Activated T-cell treated with anti-CD3 and anti-CD28 coated beads for 48 hours (primary cell): ENCODE data around the gene RLF.

Source experiments
- DNase-seq: peaks from one replicate; pipeline ENCODE4 v3.0.0-alpha.2; 2020; ENCODE audit warnings: low read depth

The RLF gene

DNA sequence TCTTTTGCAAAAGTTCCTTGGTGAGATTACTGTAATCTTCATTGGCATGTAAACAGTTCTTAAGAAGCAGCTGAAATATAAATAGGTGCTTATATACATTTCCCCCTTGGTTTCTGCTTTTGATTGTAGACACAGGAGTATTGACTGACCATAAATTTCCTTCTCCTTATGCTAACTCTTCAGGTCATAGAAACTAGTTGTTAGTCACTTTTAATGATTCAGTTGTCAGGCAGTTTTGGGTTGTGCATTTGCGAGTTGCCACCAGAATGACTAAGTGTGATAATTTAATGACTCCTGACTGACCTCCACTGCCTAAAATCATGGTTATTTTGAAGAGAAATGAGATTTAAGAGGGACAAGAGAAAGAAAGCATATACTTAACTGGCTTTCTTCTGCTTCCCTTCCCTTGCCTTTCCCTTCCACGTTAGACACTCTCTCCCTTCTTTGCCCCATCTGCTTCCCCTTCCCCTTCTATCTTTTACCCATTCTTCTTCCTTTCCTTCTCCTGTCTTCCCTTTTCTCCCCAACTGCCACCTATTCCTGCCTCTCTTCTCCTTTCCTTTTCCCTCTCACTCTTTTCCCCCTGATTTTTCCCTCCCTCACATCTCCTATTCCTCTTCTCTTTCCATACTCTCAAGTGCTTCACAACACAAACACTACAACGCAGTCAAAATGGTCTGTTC lies 109.1 kb downstream of the RLF start:
- no peak for DNase-seq

- no peak for DNase-seq
Measured at GRCh38 chr1:40272653-40273213, 111.5 kb downstream of the RLF start.

DNA sequence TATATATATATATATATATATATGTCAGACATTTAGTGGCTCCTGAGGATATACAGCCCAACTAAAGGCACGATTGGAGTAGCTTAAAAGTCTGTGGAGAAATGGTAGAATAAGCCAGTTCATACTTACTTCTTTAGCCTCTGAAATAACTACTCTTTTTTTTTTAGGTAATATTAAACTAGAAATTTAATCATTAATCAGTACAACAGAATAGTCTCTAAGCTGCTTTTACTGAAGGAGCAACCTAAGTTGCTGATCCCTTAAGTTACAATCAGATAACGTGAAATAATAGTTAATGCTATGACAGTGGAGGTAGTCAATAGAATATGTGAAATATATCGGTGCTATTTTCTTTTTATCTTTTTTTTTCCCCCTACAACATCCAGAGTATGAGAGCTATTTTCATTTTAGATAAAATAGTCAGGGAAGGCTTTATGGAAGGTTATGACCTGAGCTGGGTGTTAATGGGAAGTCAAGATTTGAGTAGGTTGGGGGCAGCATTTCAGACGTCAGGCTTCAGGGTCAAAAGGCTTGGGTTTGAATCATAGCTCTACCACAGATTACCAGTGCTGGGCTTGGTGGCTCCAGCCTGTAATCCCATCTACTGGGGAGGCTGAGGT lies 112.5 kb downstream of the RLF start:
- no peak for DNase-seq

GRCh38 chr1:40274331-40274730 lies 113.1 kb downstream of the RLF start:
- no peak for DNase-seq

GRCh38 chr1:40276122-40276521 lies 114.9 kb downstream of the RLF start:
- DNase-seq, result no peak

GRCh38 chr1:40281853-40282252 lies 120.7 kb downstream of the RLF start:
- DNase-seq, result no peak
